ENCODE data around the gene C3. TPM values are rescaled to one million over a fixed set of nuclear protein-coding genes. Genes with fewer than 3 reads are reported as not detected.

C3 gene
- total and polyA plus RNA-seq, 2 of the 13 experiments (the other 11 are each of a cell fraction or from before 2014, with no cell fraction given) = 1,455 to 6,272 TPM

DNA sequence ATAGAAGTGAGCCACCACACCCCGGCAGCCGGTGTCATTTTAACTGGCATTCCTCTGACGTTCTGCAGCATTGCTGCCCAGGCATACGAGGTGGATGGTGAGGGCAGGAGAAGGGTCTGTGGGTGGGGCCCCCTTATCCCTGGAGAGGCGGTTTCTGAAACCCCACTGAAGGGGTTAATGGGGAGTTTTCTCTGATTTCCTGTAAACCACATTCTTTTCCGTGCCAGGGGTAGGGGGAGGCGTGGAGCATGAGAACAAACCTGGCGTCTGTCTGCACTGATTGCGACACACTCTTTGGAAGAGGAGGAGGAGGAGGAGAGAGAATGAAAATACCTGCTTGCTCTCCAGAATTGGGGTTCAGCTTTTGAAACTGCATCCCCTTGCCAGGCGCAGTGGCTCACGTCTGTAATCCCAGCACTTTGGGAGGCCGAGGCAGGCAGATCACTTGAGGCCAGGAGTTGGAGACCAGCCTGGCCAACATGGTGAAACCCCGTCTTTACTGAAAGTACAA lies 2.7 kb upstream of the C3 start (continued):
- TF ChIP-seq NR1H2 (CRISPR knock-in tag; IDR thresholded peaks at IDR 0.05; ENCODE audit: borderline replicate concordance, low read depth) = no peak
- no peak for TF ChIP-seq HNRNPL (IDR thresholded peaks at IDR 0.05; ENCODE audit: low read depth, low read length)
- TF ChIP-seq, protein P1, sequence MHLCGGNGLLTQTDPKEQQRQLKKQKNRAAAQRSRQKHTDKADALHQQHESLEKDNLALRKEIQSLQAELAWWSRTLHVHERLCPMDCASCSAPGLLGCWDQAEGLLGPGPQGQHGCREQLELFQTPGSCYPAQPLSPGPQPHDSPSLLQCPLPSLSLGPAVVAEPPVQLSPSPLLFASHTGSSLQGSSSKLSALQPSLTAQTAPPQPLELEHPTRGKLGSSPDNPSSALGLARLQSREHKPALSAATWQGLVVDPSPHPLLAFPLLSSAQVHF (CRISPR knock-in tag; IDR thresholded peaks at IDR 0.05) = no peak
- TF ChIP-seq RXRA (CRISPR knock-in tag; IDR thresholded peaks at IDR 0.05) = peak; percentile 83; the same call in 1 of the 2 replicates
- no peak for TF ChIP-seq ZNF160 (CRISPR knock-in tag; IDR thresholded peaks at IDR 0.05)
- peak; percentile 67 for TF ChIP-seq RFXAP (CRISPR knock-in tag; IDR thresholded peaks at IDR 0.05; ENCODE audit: borderline replicate concordance)
- no peak for TF ChIP-seq ZNF256 (CRISPR knock-in tag; conservative IDR thresholded peaks at IDR 0.05)
- TF ChIP-seq ATRX (CRISPR knock-in tag; IDR thresholded peaks at IDR 0.05; ENCODE audit: borderline replicate concordance) = no peak
- TF ChIP-seq ZNF564 (CRISPR knock-in tag; IDR thresholded peaks at IDR 0.05) = no peak
- TF ChIP-seq ELF3 (CRISPR knock-in tag; IDR thresholded peaks at IDR 0.05) = peak; percentile 89
- no peak for TF ChIP-seq KMT2A (CRISPR knock-in tag; IDR thresholded peaks at IDR 0.05)
- TF ChIP-seq ZSCAN25 (CRISPR knock-in tag; IDR thresholded peaks at IDR 0.05) = peak; percentile 96
- TF ChIP-seq SALL2 (CRISPR knock-in tag; IDR thresholded peaks at IDR 0.05) = no peak
- TF ChIP-seq ZNF263 (CRISPR knock-in tag; IDR thresholded peaks at IDR 0.05) = peak; percentile 40; the same call in 1 of the 2 replicates
- TF ChIP-seq RORA (CRISPR knock-in tag; IDR thresholded peaks at IDR 0.05) = no peak
- no peak for TF ChIP-seq LBX2 (CRISPR knock-in tag; IDR thresholded peaks at IDR 0.05; ENCODE audit: borderline replicate concordance)
- TF ChIP-seq ZNF30 (CRISPR knock-in tag; IDR thresholded peaks at IDR 0.05) = no peak
- TF ChIP-seq, protein P2, sequence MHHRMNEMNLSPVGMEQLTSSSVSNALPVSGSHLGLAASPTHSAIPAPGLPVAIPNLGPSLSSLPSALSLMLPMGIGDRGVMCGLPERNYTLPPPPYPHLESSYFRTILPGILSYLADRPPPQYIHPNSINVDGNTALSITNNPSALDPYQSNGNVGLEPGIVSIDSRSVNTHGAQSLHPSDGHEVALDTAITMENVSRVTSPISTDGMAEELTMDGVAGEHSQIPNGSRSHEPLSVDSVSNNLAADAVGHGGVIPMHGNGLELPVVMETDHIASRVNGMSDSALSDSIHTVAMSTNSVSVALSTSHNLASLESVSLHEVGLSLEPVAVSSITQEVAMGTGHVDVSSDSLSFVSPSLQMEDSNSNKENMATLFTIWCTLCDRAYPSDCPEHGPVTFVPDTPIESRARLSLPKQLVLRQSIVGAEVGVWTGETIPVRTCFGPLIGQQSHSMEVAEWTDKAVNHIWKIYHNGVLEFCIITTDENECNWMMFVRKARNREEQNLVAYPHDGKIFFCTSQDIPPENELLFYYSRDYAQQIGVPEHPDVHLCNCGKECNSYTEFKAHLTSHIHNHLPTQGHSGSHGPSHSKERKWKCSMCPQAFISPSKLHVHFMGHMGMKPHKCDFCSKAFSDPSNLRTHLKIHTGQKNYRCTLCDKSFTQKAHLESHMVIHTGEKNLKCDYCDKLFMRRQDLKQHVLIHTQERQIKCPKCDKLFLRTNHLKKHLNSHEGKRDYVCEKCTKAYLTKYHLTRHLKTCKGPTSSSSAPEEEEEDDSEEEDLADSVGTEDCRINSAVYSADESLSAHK (CRISPR knock-in tag; IDR thresholded peaks at IDR 0.05; ENCODE audit: borderline replicate concordance) = peak; percentile 90; the same call in 1 of the 2 replicates
- peak; percentile 79 for TF ChIP-seq MIXL1 (CRISPR knock-in tag; IDR thresholded peaks at IDR 0.05)
- TF ChIP-seq PHF5A (CRISPR knock-in tag; IDR thresholded peaks at IDR 0.05; ENCODE audit: low read depth, unreplicated experiment) = no peak
- no peak for TF ChIP-seq ZNF20 (CRISPR knock-in tag; IDR thresholded peaks at IDR 0.05)
- no peak for TF ChIP-seq ARNT2 (CRISPR knock-in tag; IDR thresholded peaks at IDR 0.05; ENCODE audit: low read depth)
- TF ChIP-seq SIX1 (CRISPR knock-in tag; IDR thresholded peaks at IDR 0.05; ENCODE audit: borderline replicate concordance) = peak; percentile 67; the same call in 1 of the 2 replicates
- TF ChIP-seq POGZ (CRISPR knock-in tag; IDR thresholded peaks at IDR 0.05) = no peak; the same call in 1 of the 2 replicates
- peak; percentile 61 for TF ChIP-seq ZNF292 (CRISPR knock-in tag; IDR thresholded peaks at IDR 0.05; ENCODE audit: borderline replicate concordance, low read depth)
- TF ChIP-seq GLI4 (CRISPR knock-in tag; IDR thresholded peaks at IDR 0.05; ENCODE audit: borderline replicate concordance) = no peak
- TF ChIP-seq ZNF224 (CRISPR knock-in tag; IDR thresholded peaks at IDR 0.05) = no peak
- TF ChIP-seq TRIM24 (CRISPR knock-in tag; IDR thresholded peaks at IDR 0.05) = no peak
